HepG2 (cell line): Measurements from ENCODE around the gene CLHC1. TPM values are rescaled to one million over a fixed set of nuclear protein-coding genes. Genes with fewer than 3 reads are reported as not detected.
A peak's percentile ranks its signal among the peaks of the same experiment; 100 is the strongest.

Source experiments
- ATF1 ChIP-seq: IDR thresholded peaks from 2 replicates; pipeline ENCODE4 v1.6.1; 2016; ENCODE audit warnings: mild to moderate bottlenecking, control low read depth
- ATF7 ChIP-seq, 2 experiments: fragments of 450-650 bp in 1 of 2; sonication (generic) in 1 of 2; formaldehyde crosslinking in 1 of 2; IDR thresholded peaks; 2 replicates each; pipeline versions ENCODE4 v1.4.0 to v1.6.1; 2016 to 2020; ENCODE audit warnings: antibody characterized with exemption in 1 of 2, mild to moderate bottlenecking in 1 of 2, missing genetic modification reagents in 1 of 2
- FOXM1 ChIP-seq: sonication (generic); formaldehyde crosslinking; IDR thresholded peaks from 2 replicates; pipeline ENCODE4 v1.5.0; 2020; ENCODE audit warnings: missing genetic modification reagents
- FOXO1 ChIP-seq: sonication (generic); formaldehyde crosslinking; IDR thresholded peaks from 2 replicates; pipeline ENCODE4 v1.4.0; 2020; ENCODE audit warnings: missing genetic modification reagents
- GATA4 ChIP-seq: sonication (generic); IDR thresholded peaks from 2 replicates; pipeline ENCODE4 v1.6.1; 2016; ENCODE audit warnings: antibody characterized with exemption, low read depth, borderline replicate concordance
- HIVEP1 ChIP-seq: sonication (generic); formaldehyde crosslinking; IDR thresholded peaks from 2 replicates; pipeline ENCODE4 v1.4.0; 2020; ENCODE audit warnings: mild to moderate bottlenecking, missing genetic modification reagents
- KLF11 ChIP-seq: IDR thresholded peaks from 2 replicates; pipeline ENCODE4 v1.6.1; 2016; ENCODE audit warnings: missing compliant biosample characterization
- MTF1 ChIP-seq: sonication (generic); formaldehyde crosslinking; IDR thresholded peaks from 2 replicates; pipeline ENCODE4 v1.5.0; 2020; ENCODE audit warnings: missing genetic modification reagents
- SMARCC2 ChIP-seq: fragments of 450-650 bp; IDR thresholded peaks from 2 replicates; pipeline ENCODE4 v1.6.1; 2017; ENCODE audit warnings: antibody characterized with exemption, mild to moderate bottlenecking
- YEATS4 ChIP-seq: sonication (generic); formaldehyde crosslinking; IDR thresholded peaks from 2 replicates; pipeline ENCODE4 v1.4.0; 2020; ENCODE audit warnings: missing genetic modification reagents, borderline replicate concordance
- ZMYM4 ChIP-seq: sonication (generic); formaldehyde crosslinking; IDR thresholded peaks from 2 replicates; pipeline ENCODE4 v1.8.1; 2023; ENCODE audit warnings: mild to moderate bottlenecking, missing genetic modification reagents
- ZNF205 ChIP-seq: IDR thresholded peaks from 2 replicates; pipeline ENCODE4 v1.6.1; 2018; ENCODE audit warnings: missing biosample characterization, missing genetic modification reagents
- ZNF296 ChIP-seq: sonication (generic); formaldehyde crosslinking; conservative IDR thresholded peaks from 2 replicates; pipeline ENCODE4 v1.5.0; 2020; ENCODE audit warnings: mild to moderate bottlenecking, missing genetic modification reagents
- ZNF34 ChIP-seq: sonication (generic); formaldehyde crosslinking; IDR thresholded peaks from 2 replicates; pipeline ENCODE4 v1.4.0; 2020; ENCODE audit warnings: mild to moderate bottlenecking, missing genetic modification reagents, borderline replicate concordance
- ZNF7 ChIP-seq: IDR thresholded peaks from 2 replicates; pipeline ENCODE4 v1.6.1; 2016; ENCODE audit warnings: missing biosample characterization, missing genetic modification reagents
- ZNF75D ChIP-seq: sonication (generic); formaldehyde crosslinking; IDR thresholded peaks from 2 replicates; pipeline ENCODE4 v1.8.1; 2023; ENCODE audit warnings: missing genetic modification reagents, mild to moderate bottlenecking, borderline replicate concordance
- ZNF761 ChIP-seq: sonication (generic); formaldehyde crosslinking; conservative IDR thresholded peaks from 2 replicates; pipeline ENCODE4 v1.4.0; 2020; ENCODE audit warnings: mild to moderate bottlenecking, missing genetic modification reagents
- ZNF780A ChIP-seq: sonication (generic); formaldehyde crosslinking; IDR thresholded peaks from 2 replicates; pipeline ENCODE4 v1.8.0; 2022; ENCODE audit warnings: mild to moderate bottlenecking, missing genetic modification reagents, moderate library complexity
- ZNF782 ChIP-seq: sonication (generic); formaldehyde crosslinking; IDR thresholded peaks from 2 replicates; pipeline ENCODE4 v1.4.0; 2020; ENCODE audit warnings: missing genetic modification reagents, mild to moderate bottlenecking, borderline replicate concordance
- polyA plus RNA-seq, 8 experiments: library from polyadenylated mRNA; depleted of rRNA in 3 of 8; stranded (reverse) in 7 of 8; unstranded in 1 of 8; fragments of >200 nt; fragmentation: Illumina TruSeq in 4 of 8; extraction: Trizol in 4 of 8; gene quantifications; 2 replicates each; pipeline versions ENCODE4 v1.2.1 to v1.2.3, GENCODE V29; 2011 to 2016; ENCODE audit warnings: low read depth in 4 of 8, missing spikeins in 1 of 8, mixed read lengths in 1 of 8; ENCODE audit not compliant: insufficient read depth in 1 of 8
- total RNA-seq, 5 experiments: library from RNA; depleted of rRNA; stranded (reverse); fragments of >200 nt; fragmentation: Illumina TruSeq; extraction: Trizol; gene quantifications; 2 replicates each; pipeline ENCODE4 v1.2.3, GENCODE V29; 2016; ENCODE audit warnings: low read depth in 1 of 5
- TF ChIP-seq, protein P1 (sequence below): sonication (generic); formaldehyde crosslinking; IDR thresholded peaks from 2 replicates; pipeline ENCODE4; 2020; ENCODE audit warnings: missing genetic modification reagents, mild to moderate bottlenecking, borderline replicate concordance
- TF ChIP-seq, protein P2 (sequence below): sonication (generic); formaldehyde crosslinking; IDR thresholded peaks from 2 replicates; pipeline ENCODE4 v1.4.0; 2020; ENCODE audit warnings: missing genetic modification reagents, mild to moderate bottlenecking, borderline replicate concordance
- TF ChIP-seq, protein P3 (sequence below): sonication (generic); formaldehyde crosslinking; IDR thresholded peaks from 2 replicates; pipeline ENCODE4 v1.4.0; 2020; ENCODE audit warnings: missing genetic modification reagents, borderline replicate concordance

The CLHC1 gene
- total and polyA plus RNA-seq, 2 of the 13 experiments (the other 11 are each of a cell fraction or from before 2014, with no cell fraction given) = 9.8 to 12.6 TPM

DNA sequence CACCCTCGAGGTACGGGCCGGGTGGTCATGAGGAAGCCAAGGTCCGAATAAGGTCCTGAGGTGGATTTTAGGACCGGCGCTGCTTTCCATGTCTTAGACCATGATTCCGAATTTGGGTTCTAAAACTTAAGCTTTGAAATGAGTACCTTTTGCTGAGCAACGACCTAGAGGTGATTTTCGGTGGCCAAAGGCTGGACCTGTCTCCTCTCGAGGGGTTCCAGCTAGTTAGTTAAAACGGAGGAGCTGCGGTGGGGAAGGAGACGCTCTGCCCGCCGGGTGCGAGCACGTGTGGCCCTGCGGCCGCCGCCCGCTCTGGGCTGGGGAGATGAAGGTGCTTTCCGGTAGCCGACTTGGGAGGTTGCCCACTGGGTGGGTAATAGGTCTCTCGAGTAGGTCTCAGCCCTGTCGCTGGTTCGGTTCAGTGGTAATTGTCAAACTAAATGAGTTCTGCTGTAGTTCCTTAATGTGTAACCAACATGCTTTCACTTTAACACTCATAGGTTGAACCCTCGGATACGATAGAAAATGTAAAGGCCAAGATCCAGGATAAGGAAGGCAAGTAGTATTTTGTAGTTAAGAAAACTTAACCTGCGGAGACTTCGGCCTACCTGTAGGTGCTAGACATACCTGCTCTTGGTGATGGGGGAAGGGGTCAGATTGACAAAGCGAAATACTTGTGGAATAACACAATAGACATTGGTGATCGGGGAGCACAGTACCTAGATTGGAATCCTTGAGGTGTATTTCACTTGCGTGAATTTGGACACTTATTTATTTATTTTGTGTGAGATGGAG, 967 bp upstream of the CLHC1 start (continued):
- TF ChIP-seq, protein P1, sequence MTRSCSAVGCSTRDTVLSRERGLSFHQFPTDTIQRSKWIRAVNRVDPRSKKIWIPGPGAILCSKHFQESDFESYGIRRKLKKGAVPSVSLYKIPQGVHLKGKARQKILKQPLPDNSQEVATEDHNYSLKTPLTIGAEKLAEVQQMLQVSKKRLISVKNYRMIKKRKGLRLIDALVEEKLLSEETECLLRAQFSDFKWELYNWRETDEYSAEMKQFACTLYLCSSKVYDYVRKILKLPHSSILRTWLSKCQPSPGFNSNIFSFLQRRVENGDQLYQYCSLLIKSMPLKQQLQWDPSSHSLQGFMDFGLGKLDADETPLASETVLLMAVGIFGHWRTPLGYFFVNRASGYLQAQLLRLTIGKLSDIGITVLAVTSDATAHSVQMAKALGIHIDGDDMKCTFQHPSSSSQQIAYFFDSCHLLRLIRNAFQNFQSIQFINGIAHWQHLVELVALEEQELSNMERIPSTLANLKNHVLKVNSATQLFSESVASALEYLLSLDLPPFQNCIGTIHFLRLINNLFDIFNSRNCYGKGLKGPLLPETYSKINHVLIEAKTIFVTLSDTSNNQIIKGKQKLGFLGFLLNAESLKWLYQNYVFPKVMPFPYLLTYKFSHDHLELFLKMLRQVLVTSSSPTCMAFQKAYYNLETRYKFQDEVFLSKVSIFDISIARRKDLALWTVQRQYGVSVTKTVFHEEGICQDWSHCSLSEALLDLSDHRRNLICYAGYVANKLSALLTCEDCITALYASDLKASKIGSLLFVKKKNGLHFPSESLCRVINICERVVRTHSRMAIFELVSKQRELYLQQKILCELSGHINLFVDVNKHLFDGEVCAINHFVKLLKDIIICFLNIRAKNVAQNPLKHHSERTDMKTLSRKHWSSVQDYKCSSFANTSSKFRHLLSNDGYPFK (CRISPR knock-in tag) = 0 out of 2 replicates have a peak, but pooled peaks have one; percentile 4
- peak; percentile 46; the same call in 1 of the 2 replicates for TF ChIP-seq ZNF761 (CRISPR knock-in tag)
- TF ChIP-seq MTF1 (CRISPR knock-in tag) = no peak
- TF ChIP-seq YEATS4 (CRISPR knock-in tag) = 0 out of 2 replicates have a peak, but pooled peaks have one; percentile 48
- TF ChIP-seq, protein P2, sequence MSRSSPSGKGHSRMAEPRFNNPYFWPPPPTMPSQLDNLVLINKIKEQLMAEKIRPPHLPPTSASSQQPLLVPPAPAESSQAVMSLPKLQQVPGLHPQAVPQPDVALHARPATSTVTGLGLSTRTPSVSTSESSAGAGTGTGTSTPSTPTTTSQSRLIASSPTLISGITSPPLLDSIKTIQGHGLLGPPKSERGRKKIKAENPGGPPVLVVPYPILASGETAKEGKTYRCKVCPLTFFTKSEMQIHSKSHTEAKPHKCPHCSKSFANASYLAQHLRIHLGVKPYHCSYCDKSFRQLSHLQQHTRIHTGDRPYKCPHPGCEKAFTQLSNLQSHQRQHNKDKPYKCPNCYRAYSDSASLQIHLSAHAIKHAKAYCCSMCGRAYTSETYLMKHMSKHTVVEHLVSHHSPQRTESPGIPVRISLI (CRISPR knock-in tag) = 0 out of 2 replicates have a peak, but pooled peaks have one; percentile 49
- no peak for TF ChIP-seq ATF7 (IDR thresholded peaks at IDR 0.05)
- TF ChIP-seq ATF7 (CRISPR knock-in tag; IDR thresholded peaks at IDR 0.05) = peak; percentile 83
- no peak for TF ChIP-seq FOXM1 (CRISPR knock-in tag)
- TF ChIP-seq SMARCC2 = no peak
- TF ChIP-seq KLF11 (CRISPR knock-in tag) = peak; percentile 14; the same call in 1 of the 2 replicates
- TF ChIP-seq, protein P3, sequence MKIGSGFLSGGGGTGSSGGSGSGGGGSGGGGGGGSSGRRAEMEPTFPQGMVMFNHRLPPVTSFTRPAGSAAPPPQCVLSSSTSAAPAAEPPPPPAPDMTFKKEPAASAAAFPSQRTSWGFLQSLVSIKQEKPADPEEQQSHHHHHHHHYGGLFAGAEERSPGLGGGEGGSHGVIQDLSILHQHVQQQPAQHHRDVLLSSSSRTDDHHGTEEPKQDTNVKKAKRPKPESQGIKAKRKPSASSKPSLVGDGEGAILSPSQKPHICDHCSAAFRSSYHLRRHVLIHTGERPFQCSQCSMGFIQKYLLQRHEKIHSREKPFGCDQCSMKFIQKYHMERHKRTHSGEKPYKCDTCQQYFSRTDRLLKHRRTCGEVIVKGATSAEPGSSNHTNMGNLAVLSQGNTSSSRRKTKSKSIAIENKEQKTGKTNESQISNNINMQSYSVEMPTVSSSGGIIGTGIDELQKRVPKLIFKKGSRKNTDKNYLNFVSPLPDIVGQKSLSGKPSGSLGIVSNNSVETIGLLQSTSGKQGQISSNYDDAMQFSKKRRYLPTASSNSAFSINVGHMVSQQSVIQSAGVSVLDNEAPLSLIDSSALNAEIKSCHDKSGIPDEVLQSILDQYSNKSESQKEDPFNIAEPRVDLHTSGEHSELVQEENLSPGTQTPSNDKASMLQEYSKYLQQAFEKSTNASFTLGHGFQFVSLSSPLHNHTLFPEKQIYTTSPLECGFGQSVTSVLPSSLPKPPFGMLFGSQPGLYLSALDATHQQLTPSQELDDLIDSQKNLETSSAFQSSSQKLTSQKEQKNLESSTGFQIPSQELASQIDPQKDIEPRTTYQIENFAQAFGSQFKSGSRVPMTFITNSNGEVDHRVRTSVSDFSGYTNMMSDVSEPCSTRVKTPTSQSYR = peak; percentile 47; the same call in 1 of the 2 replicates
- peak; percentile 86 for TF ChIP-seq ZNF782 (CRISPR knock-in tag)
- TF ChIP-seq ZNF780A (CRISPR knock-in tag) = no peak
- no peak for TF ChIP-seq GATA4
- TF ChIP-seq FOXO1 = peak; percentile 1; the same call in 1 of the 2 replicates
- TF ChIP-seq ZNF7 (CRISPR knock-in tag) = no peak
- no peak for TF ChIP-seq ZMYM4 (CRISPR knock-in tag)
- TF ChIP-seq ATF1 (CRISPR knock-in tag) = no peak
- 0 out of 2 replicates have a peak, but pooled peaks have one; percentile 9 for TF ChIP-seq HIVEP1 (CRISPR knock-in tag)
- TF ChIP-seq ZNF75D (CRISPR knock-in tag) = no peak
- TF ChIP-seq ZNF205 (CRISPR knock-in tag) = no peak
- peak; percentile 87 for TF ChIP-seq ZNF34
- no peak; the same call in 1 of the 2 replicates for TF ChIP-seq ZNF296 (CRISPR knock-in tag)
